Coronary artery (tissue), 2 donors: Measurements from ENCODE around the gene GPR108.

Source experiments
- DNase-seq: peaks from one replicate; pipeline ENCODE4 v3.0.0-alpha.2; 2017; ENCODE audit warnings: low spot score
- H3K27ac ChIP-seq, 2 donors: fragments of 200-600 bp; sonication (generic); one replicate each; pipeline ENCODE4 v1.5.1; 2016 to 2019
- H3K4me3 ChIP-seq: fragments of 200-600 bp; sonication (generic); 2 replicates; pipeline ENCODE4 v1.5.1; 2016; ENCODE audit warnings: mild to moderate bottlenecking, moderate library complexity
- TF ChIP-seq, protein P1 (sequence below): fragments of 200-600 bp; sonication (generic); IDR thresholded peaks from one replicate; pipeline ENCODE4 v1.5.1; 2019; ENCODE audit warnings: antibody characterized with exemption

GPR108 gene

DNA sequence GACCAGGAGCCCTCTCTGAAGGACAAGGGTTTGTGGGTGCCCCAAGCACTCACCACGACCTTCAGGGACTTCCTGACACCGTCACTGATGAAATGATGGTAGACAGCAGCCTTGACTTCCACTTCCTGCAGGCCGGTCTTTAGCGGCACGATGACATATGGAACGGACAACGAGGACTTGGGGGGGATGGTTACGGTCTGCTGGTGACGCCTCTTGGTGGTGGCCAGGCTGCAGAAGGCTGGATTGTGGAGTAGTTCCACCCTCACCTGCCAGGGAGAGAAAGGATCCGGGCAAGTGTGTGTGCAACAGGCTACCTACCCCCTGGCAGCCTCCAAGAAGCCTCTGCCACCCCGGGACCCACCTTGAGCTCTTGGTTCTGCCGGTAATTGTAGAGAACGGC is 40.1 kb downstream of the GPR108 start:
- no peak for DNase-seq
- TF ChIP-seq, protein P1, sequence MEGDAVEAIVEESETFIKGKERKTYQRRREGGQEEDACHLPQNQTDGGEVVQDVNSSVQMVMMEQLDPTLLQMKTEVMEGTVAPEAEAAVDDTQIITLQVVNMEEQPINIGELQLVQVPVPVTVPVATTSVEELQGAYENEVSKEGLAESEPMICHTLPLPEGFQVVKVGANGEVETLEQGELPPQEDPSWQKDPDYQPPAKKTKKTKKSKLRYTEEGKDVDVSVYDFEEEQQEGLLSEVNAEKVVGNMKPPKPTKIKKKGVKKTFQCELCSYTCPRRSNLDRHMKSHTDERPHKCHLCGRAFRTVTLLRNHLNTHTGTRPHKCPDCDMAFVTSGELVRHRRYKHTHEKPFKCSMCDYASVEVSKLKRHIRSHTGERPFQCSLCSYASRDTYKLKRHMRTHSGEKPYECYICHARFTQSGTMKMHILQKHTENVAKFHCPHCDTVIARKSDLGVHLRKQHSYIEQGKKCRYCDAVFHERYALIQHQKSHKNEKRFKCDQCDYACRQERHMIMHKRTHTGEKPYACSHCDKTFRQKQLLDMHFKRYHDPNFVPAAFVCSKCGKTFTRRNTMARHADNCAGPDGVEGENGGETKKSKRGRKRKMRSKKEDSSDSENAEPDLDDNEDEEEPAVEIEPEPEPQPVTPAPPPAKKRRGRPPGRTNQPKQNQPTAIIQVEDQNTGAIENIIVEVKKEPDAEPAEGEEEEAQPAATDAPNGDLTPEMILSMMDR, result no peak

GRCh38 chr19:6696239-6696820 is 41.0 kb downstream of the GPR108 start:
- TF ChIP-seq, protein P1, result no peak
- Histone ChIP-seq H3K27ac (no peak overlapping the region), H3K4me3 (no peak overlapping the region)
- DNase-seq, result no peak

More for the DNA sequence above, 40.1 kb downstream of the GPR108 start:
- Histone ChIP-seq H3K27ac (no peak overlapping the region), H3K4me3 (no peak overlapping the region)

- TF ChIP-seq, protein P1, result no peak
Observed at GRCh38 chr19:6694147-6694815, 43.1 kb downstream of the GPR108 start.

DNA sequence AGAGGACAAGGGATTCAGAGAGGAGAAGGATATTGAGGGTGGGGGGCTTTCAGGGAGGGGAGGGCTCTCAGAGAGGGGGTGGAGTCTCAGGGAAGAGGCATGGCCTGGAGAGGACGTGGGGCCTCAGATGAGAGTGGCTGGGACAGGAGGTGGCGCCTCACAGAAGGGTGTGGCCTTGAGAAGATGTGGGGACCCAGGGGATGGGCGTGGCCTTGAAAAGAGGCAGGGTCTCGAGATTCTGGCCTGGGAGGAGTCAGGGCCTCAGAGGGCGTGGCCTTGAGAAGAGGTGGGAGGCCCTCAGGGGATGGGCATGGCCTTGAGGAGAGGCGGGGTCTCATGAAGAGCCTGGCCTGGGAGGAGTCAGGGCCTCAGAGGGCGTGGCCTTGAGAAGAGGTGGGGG is 43.7 kb downstream of the GPR108 start:
- H3K27ac ChIP-seq, result no peak overlapping the region
- no peak overlapping the region for H3K4me3 ChIP-seq
- no peak for DNase-seq
- TF ChIP-seq, protein P1, result no peak

More at GRCh38 chr19:6694147-6694815, 43.1 kb downstream of the GPR108 start:
- no peak overlapping the region for H3K4me3 ChIP-seq
- no peak overlapping the region for H3K27ac ChIP-seq
- DNase-seq, result no peak

DNA sequence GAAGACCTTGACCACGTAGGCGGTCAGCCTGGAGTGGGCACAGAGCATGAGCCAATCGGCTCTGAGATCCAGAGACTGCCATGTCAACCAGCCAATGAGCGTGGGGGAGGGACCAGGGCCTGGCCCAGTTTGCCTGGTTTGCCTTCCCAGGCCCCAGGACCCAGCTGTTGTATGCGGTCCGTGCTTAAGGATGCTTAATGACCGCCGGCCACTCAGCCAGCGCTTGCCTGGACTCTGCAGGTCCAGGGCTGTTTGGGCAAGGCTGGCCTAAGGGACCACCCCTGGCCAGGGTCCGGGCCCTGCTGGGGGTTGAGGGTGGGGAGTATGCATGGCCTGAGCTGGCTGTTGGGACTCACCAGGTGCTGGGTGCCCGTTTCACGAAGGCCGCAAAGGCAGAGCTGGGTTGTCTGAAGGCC is 44.3 kb downstream of the GPR108 start:
- no peak overlapping the region for H3K27ac ChIP-seq
- TF ChIP-seq, protein P1, result no peak
- H3K4me3 ChIP-seq, result no peak overlapping the region
- DNase-seq, result no peak

DNA sequence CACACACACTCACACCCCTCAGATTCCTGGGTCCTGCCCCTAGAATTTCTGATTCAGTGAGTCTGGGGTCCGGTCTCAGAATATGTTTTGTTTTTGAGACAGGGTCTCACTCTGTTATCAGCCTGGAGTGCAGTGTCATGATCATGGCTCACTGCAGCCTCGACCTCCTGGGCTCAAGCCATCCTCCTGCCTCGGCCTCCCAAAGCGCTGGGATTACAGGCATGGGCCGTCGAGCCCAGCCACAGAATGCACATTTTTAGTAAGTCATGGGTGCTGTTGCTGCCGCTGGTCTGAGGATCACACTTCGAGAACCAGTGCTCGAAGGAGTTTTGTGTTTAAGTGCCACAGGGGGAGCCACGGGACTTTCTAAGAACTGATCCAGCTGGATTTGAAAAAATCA is 45.4 kb downstream of the GPR108 start:
- no peak overlapping the region for H3K4me3 ChIP-seq
- DNase-seq, result no peak
- TF ChIP-seq, protein P1, result no peak
- no peak overlapping the region for H3K27ac ChIP-seq

GRCh38 chr19:6691342-6691741 is 46.0 kb downstream of the GPR108 start:
- DNase-seq, result no peak
- Histone ChIP-seq H3K27ac (no peak overlapping the region), H3K4me3 (no peak overlapping the region)
- TF ChIP-seq, protein P1, result no peak
